Endothelial cell (in vitro differentiated cells): ENCODE measurements around the gene TRAF3IP1. TPM values are rescaled to one million over a fixed set of nuclear protein-coding genes. Genes with fewer than 3 reads are reported as not detected.

Experiments used
- DNase-seq: peaks from one replicate; pipeline ENCODE4 v3.0.0; 2021; ENCODE audit warnings: low spot score
- H3K27ac Mint-ChIP-seq: one replicate; pipeline ENCODE4 v1.8.0; 2021; ENCODE audit warnings: mixed read lengths, inconsistent platforms; ENCODE audit not compliant: unreplicated experiment
- H3K27me3 Mint-ChIP-seq: one replicate; pipeline ENCODE4 v1.8.0; 2021; ENCODE audit warnings: mild to moderate bottlenecking, moderate library complexity, mixed read lengths, inconsistent platforms; ENCODE audit not compliant: unreplicated experiment
- H3K36me3 Mint-ChIP-seq: one replicate; pipeline ENCODE4 v1.8.0; 2021; ENCODE audit warnings: mild to moderate bottlenecking, low read depth, mixed read lengths, inconsistent platforms; ENCODE audit not compliant: unreplicated experiment
- H3K4me1 Mint-ChIP-seq: one replicate; pipeline ENCODE4 v1.8.0; 2021; ENCODE audit warnings: mild to moderate bottlenecking, mixed read lengths, inconsistent platforms; ENCODE audit not compliant: unreplicated experiment
- H3K4me3 Mint-ChIP-seq: one replicate; pipeline ENCODE4 v1.8.0; 2021; ENCODE audit warnings: mild to moderate bottlenecking, mixed read lengths, inconsistent platforms; ENCODE audit not compliant: unreplicated experiment
- H3K9me3 Mint-ChIP-seq: one replicate; pipeline ENCODE4 v1.8.0; 2021; ENCODE audit warnings: mixed read lengths, inconsistent platforms; ENCODE audit not compliant: unreplicated experiment
- CTCF ChIP-seq: fragments of 200-600 bp; sonication (generic); IDR thresholded peaks from one replicate; pipeline ENCODE4 v1.5.0; 2021; ENCODE audit warnings: antibody characterized with exemption; ENCODE audit not compliant: unreplicated experiment
- total RNA-seq: library from RNA; stranded (reverse); fragmentation: NEBNext Ultra II Directional; extraction: Animal tissue kit (Norgen Biotek cat#: 25700); gene quantifications from one replicate; pipeline ENCODE4 v1.2.1, GENCODE V29; 2021; ENCODE audit not compliant: unreplicated experiment

TRAF3IP1 gene
- total RNA-seq, 1 donor from 2014 or later, result 17.1 TPM

DNA sequence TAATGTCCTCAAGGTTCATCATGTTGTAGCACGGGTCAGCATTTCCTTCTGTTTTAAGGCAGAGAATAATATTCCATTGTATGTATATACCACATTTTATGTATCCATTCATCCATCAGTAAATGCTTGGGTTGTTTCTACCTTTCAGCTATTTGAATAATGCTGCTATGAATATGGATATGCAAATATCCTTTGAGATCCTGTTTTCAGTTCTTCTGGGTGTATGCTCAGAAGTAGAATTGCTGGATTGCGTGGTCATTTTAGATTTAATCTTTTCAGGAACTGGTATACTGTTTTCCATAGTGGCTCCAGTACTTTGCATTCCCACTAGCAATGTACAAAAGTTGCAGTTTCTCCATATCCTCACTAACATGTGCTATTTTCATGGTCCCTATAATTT lies 93.0 kb downstream of the TRAF3IP1 start:
- Mint-ChIP-seq H3K36me3 (peaks cover 11% of the 10 kb centered on the region), H3K9me3 (peaks cover 8% of the 10 kb centered on the region), H3K27ac (no peak overlapping the region), H3K4me3 (no peak overlapping the region), H3K4me1 (no peaks in the 10 kb centered on the region), H3K27me3 (peaks cover 3% of the 10 kb centered on the region)
- TF ChIP-seq CTCF, result no peak
- no peak for DNase-seq

DNA sequence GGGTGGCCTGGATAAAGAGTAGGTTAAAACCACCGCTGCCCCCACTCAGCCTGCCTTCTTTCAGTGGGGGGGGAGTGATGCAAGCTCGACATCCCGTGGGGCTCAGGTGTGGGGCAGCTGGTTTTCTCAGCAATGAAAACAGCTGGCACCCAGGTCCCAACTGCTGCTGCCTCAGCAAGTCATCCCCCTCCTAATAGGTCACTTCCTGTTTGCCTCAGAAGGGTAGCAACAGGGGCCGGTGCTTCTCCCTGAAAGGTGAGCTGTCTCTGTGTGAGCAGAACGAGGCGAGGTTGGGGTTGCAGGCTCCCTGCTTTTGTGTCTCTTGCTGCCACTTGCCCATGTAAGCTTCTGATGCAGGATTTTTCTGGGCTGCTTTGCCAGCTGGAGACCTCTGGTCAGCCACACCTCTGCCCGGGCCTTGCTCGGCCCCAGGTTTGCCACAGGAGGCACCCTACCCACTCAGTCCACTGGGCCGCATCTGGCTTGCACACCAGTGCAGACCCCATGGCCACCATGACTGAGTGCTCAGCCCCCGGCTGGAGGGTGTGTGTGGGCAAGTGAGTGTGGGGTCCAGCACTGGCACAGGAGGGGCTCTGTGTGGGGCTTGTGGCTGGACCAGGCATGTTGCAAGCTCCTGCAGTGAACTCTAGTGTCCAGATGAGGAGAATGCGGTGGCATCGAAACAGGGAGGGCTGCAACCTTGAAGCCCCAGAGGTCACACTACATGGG lies 94.9 kb downstream of the TRAF3IP1 start:
- Mint-ChIP-seq H3K36me3 (peaks cover 11% of the 10 kb centered on the region), H3K9me3 (peaks cover 8% of the 10 kb centered on the region), H3K4me1 (peaks cover 2% of the 10 kb centered on the region), H3K4me3 (no peak overlapping the region), H3K27me3 (peaks cover 3% of the 10 kb centered on the region), H3K27ac (no peak overlapping the region)
- no peak for DNase-seq
- TF ChIP-seq CTCF, result no peak

GRCh38 chr2:238415893-238416292 lies 95.6 kb downstream of the TRAF3IP1 start:
- H3K4me3 Mint-ChIP-seq, result no peak overlapping the region
- H3K27ac Mint-ChIP-seq, result no peak overlapping the region
- H3K4me1 Mint-ChIP-seq, result peaks cover 9% of the 10 kb centered on the region

GRCh38 chr2:238418196-238418998 lies 98.1 kb downstream of the TRAF3IP1 start:
- H3K4me3 Mint-ChIP-seq, result no peak overlapping the region
- no peak for DNase-seq
- H3K27me3 Mint-ChIP-seq, result peaks cover 5% of the 10 kb centered on the region
- H3K4me1 Mint-ChIP-seq, result peaks cover 16% of the 10 kb centered on the region
- peaks cover 11% of the 10 kb centered on the region for H3K36me3 Mint-ChIP-seq
- no peak for TF ChIP-seq CTCF
- H3K9me3 Mint-ChIP-seq, result peaks cover 8% of the 10 kb centered on the region
- no peak overlapping the region for H3K27ac Mint-ChIP-seq

More at GRCh38 chr2:238415893-238416292, 95.6 kb downstream of the TRAF3IP1 start:
- Mint-ChIP-seq H3K27me3 (peaks cover 5% of the 10 kb centered on the region), H3K36me3 (peaks cover 11% of the 10 kb centered on the region), H3K9me3 (peaks cover 8% of the 10 kb centered on the region)
- no peak for TF ChIP-seq CTCF
- no peak for DNase-seq

- Mint-ChIP-seq H3K4me1 (peaks cover 16% of the 10 kb centered on the region), H3K27ac (no peak overlapping the region), H3K4me3 (no peak overlapping the region), H3K9me3 (peaks cover 8% of the 10 kb centered on the region), H3K27me3 (peaks cover 5% of the 10 kb centered on the region), H3K36me3 (peaks cover 11% of the 10 kb centered on the region)
- no peak for TF ChIP-seq CTCF
- no peak for DNase-seq
Measured at GRCh38 chr2:238418999-238419546, 98.8 kb downstream of the TRAF3IP1 start.
